Gastroesophageal sphincter (tissue), 4 donors: ENCODE results near the gene GRHPR. TPM values are rescaled to one million over a fixed set of nuclear protein-coding genes. Genes with fewer than 3 reads are reported as not detected.

ENCODE experiments used
- ATAC-seq: fragments of 150-250 bp; one replicate; pipeline ENCODE4 v1.9.1; 2016; ENCODE audit warnings: mild to moderate bottlenecking, moderate library complexity
- H3K27ac ChIP-seq, 4 donors: fragments of 200-600 bp; sonication (generic) in 3 of 4; 1 replicate in 3 of 4; 2 replicates in 1 of 4; pipeline ENCODE4 v1.5.1; 2016 to 2019
- H3K27me3 ChIP-seq: fragments of 200-600 bp; sonication (generic); one replicate; pipeline ENCODE4 v1.5.1; 2019
- H3K36me3 ChIP-seq, 2 donors: fragments of 200-600 bp; sonication (generic); one replicate each; pipeline ENCODE4 v1.5.1; 2019; ENCODE audit warnings: control low read depth in 1 of 2
- H3K4me1 ChIP-seq, 3 donors: fragments of 200-600 bp; sonication (generic); 1 replicate in 2 of 3; 2 replicates in 1 of 3; pipeline ENCODE4 v1.5.1; 2016 to 2019; ENCODE audit warnings: control low read depth in 2 of 3
- H3K4me3 ChIP-seq, 2 donors: fragments of 200-600 bp; sonication (generic); one replicate each; pipeline ENCODE4 v1.5.1; 2019; ENCODE audit warnings: mild to moderate bottlenecking in 1 of 2, moderate library complexity in 1 of 2
- H3K9me3 ChIP-seq, 3 donors: fragments of 200-600 bp; sonication (generic); one replicate each; pipeline ENCODE4 v1.5.1; 2017 to 2019; ENCODE audit warnings: control low read depth in 2 of 3
- EP300 ChIP-seq: sonication (generic); formaldehyde crosslinking; IDR thresholded peaks from one replicate; pipeline ENCODE4 v1.6.1; 2017; ENCODE audit warnings: antibody characterized with exemption, mild to moderate bottlenecking
- POLR2A ChIP-seq, 2 donors: fragments of 450-650 bp; IDR thresholded peaks; one replicate each; pipeline ENCODE4 v1.6.1; 2017; ENCODE audit warnings: antibody characterized with exemption in 2 of 2, mild to moderate bottlenecking in 2 of 2, moderate library complexity in 1 of 2
- POLR2AphosphoS5 ChIP-seq: sonication (generic); formaldehyde crosslinking; IDR thresholded peaks from one replicate; pipeline ENCODE4 v1.6.1; 2017; ENCODE audit warnings: antibody characterized with exemption
- WGBS, 2 donors: methylation state at CpG; one replicate each; pipeline ENCODE4 v1.1.5; 2018; ENCODE audit warnings: low coverage in 1 of 2; 5-methylcytosine and 5-hydroxymethylcytosine counted together
- total RNA-seq, 4 donors: library from RNA; depleted of rRNA; stranded (reverse); fragments of >200 nt; gene quantifications; one replicate each; pipeline ENCODE4 v1.1.0, GENCODE V29; 2016
- TF ChIP-seq, protein P1 (sequence below), 4 experiments: fragments of 200-600 bp in 2 of 4; fragments of 450-650 bp in 2 of 4; sonication (generic) in 1 of 4; IDR thresholded peaks; one replicate each; pipeline ENCODE4 v1.5.1; 2017 to 2019; ENCODE audit warnings: antibody characterized with exemption in 4 of 4, mild to moderate bottlenecking in 2 of 4, moderate library complexity in 2 of 4

Gene GRHPR
- total RNA-seq, 4 donors from 2014 or later = 119 to 144 (median 134) TPM

GRCh38 chr9:37449862-37450632 is 27.6 kb downstream of the GRHPR start:
- TF ChIP-seq POLR2AphosphoS5 = no peak
- TF ChIP-seq, protein P1, sequence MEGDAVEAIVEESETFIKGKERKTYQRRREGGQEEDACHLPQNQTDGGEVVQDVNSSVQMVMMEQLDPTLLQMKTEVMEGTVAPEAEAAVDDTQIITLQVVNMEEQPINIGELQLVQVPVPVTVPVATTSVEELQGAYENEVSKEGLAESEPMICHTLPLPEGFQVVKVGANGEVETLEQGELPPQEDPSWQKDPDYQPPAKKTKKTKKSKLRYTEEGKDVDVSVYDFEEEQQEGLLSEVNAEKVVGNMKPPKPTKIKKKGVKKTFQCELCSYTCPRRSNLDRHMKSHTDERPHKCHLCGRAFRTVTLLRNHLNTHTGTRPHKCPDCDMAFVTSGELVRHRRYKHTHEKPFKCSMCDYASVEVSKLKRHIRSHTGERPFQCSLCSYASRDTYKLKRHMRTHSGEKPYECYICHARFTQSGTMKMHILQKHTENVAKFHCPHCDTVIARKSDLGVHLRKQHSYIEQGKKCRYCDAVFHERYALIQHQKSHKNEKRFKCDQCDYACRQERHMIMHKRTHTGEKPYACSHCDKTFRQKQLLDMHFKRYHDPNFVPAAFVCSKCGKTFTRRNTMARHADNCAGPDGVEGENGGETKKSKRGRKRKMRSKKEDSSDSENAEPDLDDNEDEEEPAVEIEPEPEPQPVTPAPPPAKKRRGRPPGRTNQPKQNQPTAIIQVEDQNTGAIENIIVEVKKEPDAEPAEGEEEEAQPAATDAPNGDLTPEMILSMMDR (IDR thresholded peaks at IDR 0.05) = no peak
- TF ChIP-seq POLR2A (IDR thresholded peaks at IDR 0.05) = no peak
- TF ChIP-seq EP300 = no peak
- Histone ChIP-seq H3K27me3 (no peaks in the 10 kb centered on the region), H3K9me3 (no peaks in the 10 kb centered on the region), H3K27ac (no peak overlapping the region), H3K36me3 (peaks cover 0 to 6% of the 10 kb centered on the region in 2 donors), H3K4me3 (no peak overlapping the region), H3K4me1 (peaks cover 0 to 69% (median 5%) of the 10 kb centered on the region in 3 donors)
- ATAC-seq = no peak
- WGBS, 2 donors = 66 to 83% methylated on average over 8 to 12 of the region's 12 CpGs

- H3K27me3 ChIP-seq = no peaks in the 10 kb centered on the region
- TF ChIP-seq EP300 (no peak), POLR2A (IDR thresholded peaks at IDR 0.05) (no peak), POLR2AphosphoS5 (no peak)
- TF ChIP-seq, protein P1 (IDR thresholded peaks at IDR 0.05) = no peak
- ATAC-seq = no peak
- peaks cover 0 to 70% (median 5%) of the 10 kb centered on the region in 3 donors for H3K4me1 ChIP-seq
- H3K27ac ChIP-seq = peak overlapping the region; percentile 22 to 68 (median 52)
- no peak overlapping the region for H3K4me3 ChIP-seq
- H3K9me3 ChIP-seq = no peaks in the 10 kb centered on the region
- peaks cover 0 to 6% of the 10 kb centered on the region in 2 donors for H3K36me3 ChIP-seq
- WGBS, 2 donors = 59 to 74% methylated on average over 3 of the region's 3 CpGs
Measured at GRCh38 chr9:37451628-37452027, 29.1 kb downstream of the GRHPR start.

DNA sequence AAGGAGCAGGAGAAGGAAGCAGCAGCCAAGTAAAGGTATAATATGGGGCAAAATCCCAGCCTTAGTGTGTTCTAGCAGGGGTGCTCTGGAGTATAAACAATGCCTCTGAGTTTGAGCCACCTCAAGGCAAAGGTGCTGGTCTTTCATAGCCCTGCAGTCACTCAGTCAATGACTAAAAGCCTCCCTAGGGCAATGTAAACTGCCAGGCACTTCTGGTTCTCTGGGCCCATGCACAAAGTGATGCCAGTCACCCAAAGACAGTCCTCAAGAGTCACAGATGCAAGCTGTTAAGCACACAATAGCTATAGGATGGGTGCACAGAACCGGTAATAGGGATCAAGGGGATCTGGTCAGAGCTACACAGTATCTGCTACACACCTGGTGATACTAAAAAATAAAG is 30.1 kb downstream of the GRHPR start:
- ATAC-seq = no peak
- 83% methylated on average over 1 of the region's 1 CpG; no CpG with 5 or more reads in 1 of the 2 donors for WGBS, 2 donors
- Histone ChIP-seq H3K27me3 (no peaks in the 10 kb centered on the region), H3K9me3 (no peaks in the 10 kb centered on the region), H3K27ac (peak overlapping the region in 2 of 4 donors; percentile 22 to 68), H3K36me3 (peaks cover 0 to 6% of the 10 kb centered on the region in 2 donors), H3K4me3 (no peak overlapping the region), H3K4me1 (peaks cover 0 to 64% (median 5%) of the 10 kb centered on the region in 3 donors)
- TF ChIP-seq POLR2A (IDR thresholded peaks at IDR 0.05) = no peak
- no peak for TF ChIP-seq POLR2AphosphoS5
- TF ChIP-seq, protein P1 (IDR thresholded peaks at IDR 0.05) = no peak
- TF ChIP-seq EP300 = no peak

DNA sequence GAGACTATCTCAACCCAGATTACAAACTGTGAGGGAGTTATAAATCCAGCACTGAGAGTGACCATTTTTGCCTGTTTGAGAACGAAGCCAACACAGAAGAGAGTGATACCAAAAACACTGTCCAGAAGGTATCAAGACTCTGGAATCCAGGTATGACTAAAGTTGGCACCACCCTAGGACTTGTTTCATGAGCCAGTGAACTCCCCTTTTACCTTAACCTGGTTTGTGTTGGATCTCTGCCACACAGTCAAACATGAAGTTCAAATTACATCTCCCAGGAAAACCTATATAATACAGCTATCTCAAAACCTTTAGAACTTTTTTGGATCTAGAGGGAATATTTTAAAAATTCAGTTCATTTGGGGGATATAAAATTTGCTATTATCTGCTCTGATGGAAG is 31.3 kb downstream of the GRHPR start:
- H3K36me3 ChIP-seq = peaks cover 0 to 5% of the 10 kb centered on the region in 2 donors
- H3K27ac ChIP-seq = peak overlapping the region in 1 of 4 donors; percentile 68
- H3K27me3 ChIP-seq = no peaks in the 10 kb centered on the region
- no peak for ATAC-seq
- H3K9me3 ChIP-seq = no peaks in the 10 kb centered on the region
- TF ChIP-seq POLR2AphosphoS5 (no peak), EP300 (no peak), POLR2A (IDR thresholded peaks at IDR 0.05) (no peak)
- 75 to 100% methylated on average over 1 of the region's 1 CpG for WGBS, 2 donors
- peaks cover 0 to 63% (median 5%) of the 10 kb centered on the region in 3 donors for H3K4me1 ChIP-seq
- no peak overlapping the region for H3K4me3 ChIP-seq

GRCh38 chr9:37454238-37454637 is 31.7 kb downstream of the GRHPR start:
- H3K9me3 ChIP-seq = no peaks in the 10 kb centered on the region
- TF ChIP-seq EP300 = no peak
- TF ChIP-seq, protein P1 (IDR thresholded peaks at IDR 0.05) = no peak
- no peak for TF ChIP-seq POLR2AphosphoS5
- TF ChIP-seq POLR2A (IDR thresholded peaks at IDR 0.05) = no peak
- H3K27ac ChIP-seq = no peak overlapping the region

More at GRCh38 chr9:37454238-37454637, 31.7 kb downstream of the GRHPR start:
- Histone ChIP-seq H3K4me1 (peaks cover 0 to 60% (median 5%) of the 10 kb centered on the region in 3 donors), H3K27me3 (no peaks in the 10 kb centered on the region), H3K4me3 (no peak overlapping the region), H3K36me3 (peaks cover 0 to under 1% of the 10 kb centered on the region in 2 donors)
- no peak for ATAC-seq
